Sigmoid colon (tissue), 4 donors: ENCODE data around the gene B4GALNT3.

Experiments used
- CTCF ChIP-seq, 4 experiments: fragments of 450-650 bp in 3 of 4; fragments of 200-600 bp in 1 of 4; IDR thresholded peaks; one replicate each; pipeline ENCODE4 v1.5.1; 2016 to 2019; ENCODE audit warnings: antibody characterized with exemption in 4 of 4, mild to moderate bottlenecking in 3 of 4, moderate library complexity in 2 of 4
- POLR2AphosphoS5 ChIP-seq, 4 donors: sonication (generic); formaldehyde crosslinking; IDR thresholded peaks; one replicate each; pipeline ENCODE4 v1.6.1; 2017; ENCODE audit warnings: antibody characterized with exemption in 4 of 4

- TF ChIP-seq CTCF (IDR thresholded peaks at IDR 0.05) (no peak), POLR2AphosphoS5 (IDR thresholded peaks at IDR 0.05) (no peak)
Observed at GRCh38 chr12:495466-495865, 35.7 kb downstream of the B4GALNT3 start.
